Pancreas (tissue), 10 donors: ENCODE data around the gene ZBP1. TPM values are rescaled to one million over a fixed set of nuclear protein-coding genes. Genes with fewer than 3 reads are reported as not detected.

Experiments
- ATAC-seq, 4 donors: fragments of 200-7000 bp; cut with Tn5 transposase; one replicate each; pipeline versions ENCODE4 v1.8.0 to v1.9.1; 2020; ENCODE audit warnings: mild to moderate bottlenecking in 4 of 4, moderate library complexity in 4 of 4
- DNase-seq, 6 donors: peaks; one replicate each; pipeline ENCODE4 v3.0.0-alpha.2; 2020
- FAIRE-seq: peaks from 2 replicates; lab custom pipeline; 2012; peaks lifted over from hg19 to GRCh38; lab: Jason Lieb, UNC
- H3K27ac ChIP-seq, 4 donors: fragments of 200-600 bp; sonication (generic); 1 replicate in 3 of 4; 2 replicates in 1 of 4; pipeline versions ENCODE4 v1.5.0 to v1.8.0; 2020
- H3K27me3 ChIP-seq, 4 donors: fragments of 200-600 bp; one replicate each; pipeline ENCODE4 v1.8.0; 2021
- H3K36me3 ChIP-seq, 3 donors: fragments of 200-600 bp; sonication (generic) in 1 of 3; one replicate each; pipeline versions ENCODE4 v1.5.0 to v1.8.0; 2020 to 2021
- H3K4me1 ChIP-seq, 3 donors: fragments of 200-600 bp; one replicate each; pipeline ENCODE4 v1.8.0; 2021
- H3K4me3 ChIP-seq, 4 donors: fragments of 200-600 bp; sonication (generic) in 2 of 4; one replicate each; pipeline versions ENCODE4 v1.5.0 to v1.8.0; 2020 to 2021
- H3K9me3 ChIP-seq, 4 donors: fragments of 200-600 bp; one replicate each; pipeline ENCODE4 v1.8.0; 2021
- CTCF ChIP-seq, 4 donors: fragments of 200-600 bp; sonication (generic) in 3 of 4; IDR thresholded peaks; one replicate each; pipeline versions ENCODE4 v1.5.0 to v1.8.0; 2021; ENCODE audit warnings: antibody characterized with exemption in 4 of 4
- WGBS, 2 donors: extraction: QIAGEN DNeasy Blood & Tissue Kit; methylation state at CpG; one replicate each; pipeline ENCODE4 v1.1.7; 2013; 5-methylcytosine and 5-hydroxymethylcytosine counted together
- intact Hi-C, 3 donors: fragments of 100-400 bp; cut with DNase I; formaldehyde crosslinking; loops; one replicate each; pipeline versions ENCODE4 v1.11.1 to v1.14.2; 2022
- polyA plus RNA-seq, 2 donors: library from polyadenylated mRNA; stranded (reverse); fragments of 200-250 nt; gene quantifications; one replicate each; pipeline ENCODE4 v1.2.3, GENCODE V29; 2013
- total RNA-seq, 6 donors: library from RNA; stranded (reverse); fragmentation: NEBNext Ultra II Directional in 4 of 6; extraction: Animal tissue kit (Norgen Biotek cat#: 25700) in 4 of 6; gene quantifications; one replicate each; pipeline versions ENCODE4 v1.2.1 to v1.2.4, GENCODE V29; 2021 to 2023
- donor health status: healthy with polysubstance abuse.
- donor health status: DM: no; HTN: no; CAD: no; lungs with moderate emphysema.
- donor health status: DM: no; HTN: no; CAD: no.
- donor health status: control.
- donor health status: control.
- donor health status: Bipolar disorder and iron deficiency.
- donor health status: DM: yes; HTN: yes; CAD: no.
- donor health status: DM: no; HTN: no; CAD: no.
- donor health status: DM: no; HTN: no; CAD: no.
- donor health status: DM: yes; HTN: yes; CAD: no.

Gene ZBP1
- total and polyA plus RNA-seq, 8 donors, result 0.09 to 0.90 (median 0.17) TPM; not detected in 3

GRCh38 chr20:57616143-57616951, 3.9 kb downstream of the ZBP1 start:
- no peak for TF ChIP-seq CTCF (IDR thresholded peaks at IDR 0.05)
- Histone ChIP-seq H3K36me3 (no peaks in the 10 kb centered on the region), H3K4me1 (no peaks in the 10 kb centered on the region), H3K27ac (no peak overlapping the region), H3K4me3 (no peak overlapping the region), H3K27me3 (no peaks in the 10 kb centered on the region), H3K9me3 (no peaks in the 10 kb centered on the region)
- DNase-seq (peak in 2 of 6 donors; percentile 3 to 13), FAIRE-seq (no peak), ATAC-seq (no peak)
- intact Hi-C loops, result no loop called here
- 51 to 65% methylated on average over 20 of the region's 20 CpGs for WGBS, 2 donors

- DNase-seq, result peak in 1 of 6 donors; percentile 3
- Histone ChIP-seq H3K27ac (no peak overlapping the region), H3K4me1 (no peaks in the 10 kb centered on the region), H3K4me3 (no peak overlapping the region), H3K27me3 (no peaks in the 10 kb centered on the region), H3K36me3 (no peaks in the 10 kb centered on the region), H3K9me3 (no peaks in the 10 kb centered on the region)
- intact Hi-C loops, result no loop called here
- ATAC-seq, result no peak
- WGBS, 2 donors, result 65 to 73% methylated on average over 8 of the region's 8 CpGs
- FAIRE-seq, result no peak
- no peak for TF ChIP-seq CTCF (IDR thresholded peaks at IDR 0.05)
Measured at GRCh38 chr20:57615445-57615811, 4.8 kb downstream of the ZBP1 start.

GRCh38 chr20:57614490-57615444, 5.5 kb downstream of the ZBP1 start:
- intact Hi-C loops, result no loop called here
- DNase-seq (peak in 2 of 6 donors; percentile 3 to 8), ATAC-seq (no peak), FAIRE-seq (no peak)
- Histone ChIP-seq H3K4me1 (no peaks in the 10 kb centered on the region), H3K9me3 (no peaks in the 10 kb centered on the region), H3K27ac (no peak overlapping the region), H3K36me3 (no peaks in the 10 kb centered on the region), H3K27me3 (no peaks in the 10 kb centered on the region), H3K4me3 (no peak overlapping the region)
- no peak for TF ChIP-seq CTCF (IDR thresholded peaks at IDR 0.05)
- WGBS, 2 donors, result 67 to 83% methylated on average over 16 of the region's 16 CpGs

GRCh38 chr20:57613481-57613921, 6.7 kb downstream of the ZBP1 start:
- Histone ChIP-seq H3K4me1 (no peaks in the 10 kb centered on the region), H3K4me3 (no peak overlapping the region), H3K27ac (no peak overlapping the region), H3K36me3 (no peaks in the 10 kb centered on the region), H3K27me3 (no peaks in the 10 kb centered on the region), H3K9me3 (no peaks in the 10 kb centered on the region)
- whole genome bisulfite sequencing, 2 donors, result 59 to 66% methylated on average over 12 of the region's 12 CpGs
- DNase-seq, result peak in 2 of 6 donors; percentile 2 to 4
- FAIRE-seq, result no peak
- no peak for TF ChIP-seq CTCF (IDR thresholded peaks at IDR 0.05)
- no peak for ATAC-seq
- intact Hi-C loops, result no loop called here
